H54 (cell line): ENCODE data around the gene CRHR1.

ENCODE experiments used
- DNase-seq: peaks from one replicate; pipeline ENCODE4 v3.0.0; 2011; ENCODE audit warnings: low spot score, mixed read lengths; ENCODE audit not compliant: insufficient read length
- FAIRE-seq: peaks from 3 replicates; lab custom pipeline; 2011; peaks lifted over from hg19 to GRCh38; lab: Jason Lieb, UNC
- POLR2A ChIP-seq: IDR thresholded peaks from 2 replicates; pipeline ENCODE4 v1.6.1; 2011; ENCODE audit warnings: low read depth, mild to moderate bottlenecking, low read length

Gene CRHR1

DNA sequence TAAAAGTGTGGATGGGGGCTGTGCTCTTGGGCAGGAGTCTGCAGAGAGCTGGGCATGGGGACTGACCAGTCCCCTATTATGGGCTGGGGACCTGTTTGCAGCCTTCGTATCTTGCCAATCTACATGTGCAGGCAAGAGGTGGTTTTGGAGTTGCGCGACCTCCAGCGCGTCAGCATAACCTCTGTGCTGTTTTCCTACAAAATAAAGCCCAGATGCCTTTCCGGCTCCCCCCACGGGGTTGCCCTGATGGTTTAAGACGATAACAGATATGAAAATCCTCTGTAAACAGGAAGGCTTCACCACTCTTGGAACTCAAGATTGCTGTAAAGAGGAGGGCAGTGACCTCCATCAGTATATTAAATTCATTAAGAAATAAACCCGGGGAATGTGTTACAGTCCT lies 44.1 kb downstream of the CRHR1 start:
- no peak for FAIRE-seq
- TF ChIP-seq POLR2A, result no peak

DNA sequence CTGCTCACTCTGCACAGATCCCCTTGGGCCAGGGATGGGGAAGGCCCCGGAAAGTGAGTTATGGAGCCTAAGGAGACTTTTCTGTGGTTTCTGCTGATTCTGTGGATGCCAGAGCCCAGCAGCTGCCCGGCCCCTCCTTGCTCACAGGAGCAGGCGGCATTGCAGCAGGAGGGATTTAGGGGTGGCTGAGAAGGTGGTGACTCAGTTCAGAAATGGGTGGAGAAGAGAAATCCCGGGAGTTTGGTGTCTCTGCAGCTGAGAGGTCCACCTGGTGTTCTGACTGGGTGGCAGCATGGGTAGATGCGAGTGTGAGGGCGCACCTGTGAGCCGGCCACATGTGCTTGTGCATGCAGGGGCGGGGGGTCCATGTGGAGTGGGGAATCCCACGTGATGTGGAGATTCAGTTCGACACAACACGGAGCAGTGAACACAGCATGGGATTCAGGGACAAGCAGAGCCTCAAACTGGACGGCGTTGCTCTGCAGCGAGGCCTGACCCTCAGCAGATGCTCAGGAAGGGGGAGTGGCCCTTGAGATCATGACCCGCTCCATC lies 44.5 kb downstream of the CRHR1 start:
- DNase-seq (peak; percentile 77), FAIRE-seq (no peak)
- no peak for TF ChIP-seq POLR2A

More for the DNA sequence above, 44.1 kb downstream of the CRHR1 start:
- DNase-seq, result no peak

DNA sequence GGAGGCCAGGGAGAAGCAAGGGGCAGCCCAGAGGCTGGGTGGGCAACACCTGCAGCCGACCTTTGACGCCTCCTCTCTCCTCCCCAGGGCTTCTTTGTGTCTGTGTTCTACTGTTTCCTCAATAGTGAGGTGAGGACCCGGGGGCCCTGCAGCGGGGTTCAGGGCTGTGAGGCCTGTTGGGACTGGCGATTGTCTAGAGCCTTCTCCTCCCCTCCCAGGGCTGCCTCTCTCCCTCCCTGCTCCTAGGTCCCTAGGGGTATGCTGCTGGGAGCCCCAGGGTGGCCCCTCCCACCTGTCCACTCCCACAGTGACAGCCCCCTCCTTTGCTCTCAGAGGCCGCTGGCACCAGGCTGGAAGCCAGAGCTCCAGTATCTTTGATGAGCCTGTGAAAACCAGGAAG lies 49.8 kb downstream of the CRHR1 start:
- TF ChIP-seq POLR2A, result no peak
- DNase-seq (no peak), FAIRE-seq (no peak)

DNA sequence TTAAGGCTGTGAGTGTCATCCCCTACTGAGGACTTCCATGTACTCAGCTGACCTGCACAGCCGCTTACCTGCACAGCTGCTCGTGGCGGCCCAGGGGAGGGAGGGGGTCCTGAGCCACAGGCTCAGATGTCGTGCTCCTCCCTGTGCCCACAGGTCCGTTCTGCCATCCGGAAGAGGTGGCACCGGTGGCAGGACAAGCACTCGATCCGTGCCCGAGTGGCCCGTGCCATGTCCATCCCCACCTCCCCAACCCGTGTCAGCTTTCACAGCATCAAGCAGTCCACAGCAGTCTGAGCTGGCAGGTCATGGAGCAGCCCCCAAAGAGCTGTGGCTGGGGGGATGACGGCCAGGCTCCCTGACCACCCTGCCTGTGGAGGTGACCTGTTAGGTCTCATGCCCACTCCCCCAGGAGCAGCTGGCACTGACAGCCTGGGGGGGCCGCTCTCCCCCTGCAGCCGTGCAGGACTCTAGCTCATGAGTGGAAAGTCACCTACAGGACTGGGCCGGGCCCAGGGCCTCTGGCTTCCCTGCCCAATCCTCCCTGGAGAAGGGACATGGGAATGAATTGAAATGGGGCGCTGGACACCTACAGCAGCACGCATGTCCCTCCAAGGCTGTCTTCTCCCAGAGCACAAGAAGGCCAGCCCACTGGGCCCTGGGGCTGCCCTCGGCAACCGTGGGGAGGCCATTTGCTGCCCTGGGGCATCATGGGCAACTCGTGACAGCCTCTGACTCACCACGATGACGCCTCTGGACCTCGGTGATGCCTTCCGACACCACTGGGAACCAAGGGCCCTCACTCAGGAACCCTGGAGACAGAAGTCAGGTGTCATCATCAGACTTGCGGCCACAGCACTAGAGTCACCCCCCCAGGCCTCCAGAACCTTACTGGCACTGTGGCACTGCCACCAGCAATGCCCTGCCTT lies 50.6 kb downstream of the CRHR1 start:
- no peak for FAIRE-seq
- peak; percentile 63 for DNase-seq
- TF ChIP-seq POLR2A, result no peak

DNA sequence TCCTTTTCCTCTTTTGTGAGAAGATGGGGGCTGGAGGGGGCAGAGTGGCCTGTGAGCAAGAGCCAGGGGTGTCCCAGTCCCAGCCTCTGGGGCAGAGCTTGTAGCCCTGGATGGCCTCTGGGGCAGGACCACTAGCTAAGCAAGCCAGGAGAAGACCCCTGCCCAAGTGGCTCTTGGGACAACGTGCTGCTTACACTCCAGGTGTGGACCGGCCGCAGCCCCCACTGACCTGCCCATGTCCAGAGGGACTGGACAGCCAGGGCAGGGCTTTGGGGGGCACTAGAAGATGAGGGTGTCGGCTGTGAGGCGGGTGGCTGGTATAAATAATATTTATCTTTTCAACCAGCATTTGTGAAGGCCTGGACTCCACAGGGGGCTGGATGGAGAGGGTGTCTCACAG lies 51.4 kb downstream of the CRHR1 start:
- no peak for TF ChIP-seq POLR2A
- FAIRE-seq (no peak), DNase-seq (no peak)

DNA sequence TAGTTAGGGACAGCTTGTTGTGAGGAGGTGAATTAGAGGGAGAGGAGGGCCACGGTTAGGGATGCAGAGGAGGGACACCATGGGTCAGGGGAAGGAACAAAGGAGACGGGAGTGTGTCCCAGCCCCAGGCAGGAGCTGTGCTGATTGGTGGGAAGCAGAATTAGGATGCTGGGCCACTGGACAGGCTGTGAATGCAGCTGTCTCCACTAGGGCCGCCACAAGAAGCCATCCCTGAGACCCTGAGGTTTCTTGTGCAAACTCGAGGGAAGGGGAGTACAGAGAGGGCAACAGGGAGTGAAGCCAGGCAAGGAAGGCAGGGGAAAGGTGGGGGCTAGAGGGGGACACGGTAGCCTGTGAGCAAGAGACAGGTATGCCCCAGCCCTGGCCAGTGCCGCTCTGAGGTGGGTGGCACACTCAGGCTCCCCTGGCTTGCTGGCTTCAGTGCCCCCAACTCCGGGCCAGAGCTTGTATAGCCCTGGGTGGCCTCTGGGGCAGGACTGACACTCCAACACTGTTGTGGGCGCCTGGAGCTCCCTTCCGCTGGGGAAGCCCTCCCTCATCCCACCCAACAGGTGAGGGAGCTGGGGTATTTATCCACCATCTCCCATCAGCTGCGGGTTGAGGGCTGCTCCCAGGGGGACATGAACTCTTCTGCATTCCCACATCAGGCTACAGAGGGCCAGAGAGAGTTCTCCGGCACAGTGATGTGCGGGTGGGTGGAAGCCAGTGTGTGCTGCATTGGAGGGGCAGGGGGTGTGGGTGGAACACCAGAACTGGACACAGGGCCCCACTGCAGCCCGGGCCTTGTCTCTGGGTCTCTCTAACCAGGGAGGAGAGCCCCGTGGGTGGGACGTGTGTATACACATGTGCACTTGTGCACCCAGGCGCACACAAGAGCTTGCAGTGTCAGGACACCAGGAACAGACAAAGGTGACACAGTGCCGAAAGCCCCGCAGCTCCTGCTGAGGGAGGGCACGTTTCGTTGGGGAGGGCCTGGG lies 52.2 kb downstream of the CRHR1 start:
- TF ChIP-seq POLR2A, result no peak
- DNase-seq, result no peak
- FAIRE-seq, result no peak

DNA sequence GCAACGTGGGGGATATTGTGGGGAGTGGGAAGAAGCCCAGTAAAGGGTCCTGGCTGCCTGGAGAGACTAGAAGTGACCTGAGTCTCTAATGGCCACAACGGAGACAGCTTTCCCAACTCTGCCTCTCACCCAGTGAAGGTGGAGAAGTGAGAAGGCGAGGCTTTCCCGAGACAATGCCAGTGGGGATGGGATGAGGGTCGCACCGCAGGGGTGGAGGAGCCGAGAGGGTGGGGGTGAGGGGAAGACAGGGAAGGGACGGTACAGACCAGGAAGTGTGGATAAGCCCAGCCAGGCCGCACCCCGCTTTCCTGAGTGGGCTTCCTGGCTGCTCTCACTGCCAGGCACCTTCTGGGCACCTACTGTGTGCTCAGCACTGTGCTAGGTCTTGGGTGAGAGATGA lies 53.1 kb downstream of the CRHR1 start:
- DNase-seq (no peak), FAIRE-seq (no peak)
- no peak for TF ChIP-seq POLR2A

DNA sequence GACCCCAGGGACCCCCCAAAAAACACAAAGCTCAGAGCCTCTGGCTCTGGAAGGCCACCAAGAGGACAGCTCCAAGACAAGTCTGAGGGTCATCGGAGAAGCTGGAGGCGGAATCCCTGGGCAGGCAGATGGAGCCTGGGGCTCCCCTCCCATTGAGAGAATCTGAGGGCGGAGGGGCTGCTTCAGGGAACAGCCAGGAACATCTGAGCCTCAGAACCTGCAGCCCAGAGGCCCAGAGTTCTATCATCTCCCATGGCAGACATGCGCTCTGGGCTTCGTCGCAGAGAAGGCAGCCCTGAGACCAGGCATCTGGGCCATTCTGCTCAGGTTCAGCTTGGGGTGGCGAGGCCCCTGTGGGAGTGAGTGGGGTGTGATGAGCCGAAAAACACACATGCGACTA lies 53.5 kb downstream of the CRHR1 start:
- FAIRE-seq (no peak), DNase-seq (no peak)
- no peak for TF ChIP-seq POLR2A

DNA sequence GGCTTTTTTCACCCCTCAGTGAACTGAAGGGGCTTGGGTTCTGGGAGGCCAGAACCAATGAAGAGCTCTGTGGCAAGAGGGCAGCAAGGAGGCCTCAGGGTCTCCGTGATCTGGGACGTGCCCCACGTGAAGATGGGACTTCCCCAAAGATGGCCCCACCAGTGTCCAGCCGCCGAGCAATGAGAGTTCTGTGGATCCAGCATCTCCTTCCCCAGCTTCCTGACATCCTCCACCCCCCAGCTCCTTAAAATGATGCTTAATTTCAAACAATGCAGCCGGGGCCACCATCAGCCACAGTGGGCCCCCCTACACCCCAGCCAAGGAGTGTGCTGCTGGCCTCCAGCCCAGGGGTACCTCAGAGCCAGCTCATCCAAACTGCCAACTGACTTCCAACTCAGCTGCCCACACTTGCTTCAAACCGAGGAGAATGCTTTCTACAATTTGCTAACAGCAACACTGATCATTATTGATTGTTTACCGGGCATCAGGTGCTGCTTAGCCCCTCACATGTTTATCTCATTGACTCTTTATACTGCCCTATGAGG lies 54.7 kb downstream of the CRHR1 start:
- TF ChIP-seq POLR2A, result no peak
- no peak for FAIRE-seq
- no peak for DNase-seq

DNA sequence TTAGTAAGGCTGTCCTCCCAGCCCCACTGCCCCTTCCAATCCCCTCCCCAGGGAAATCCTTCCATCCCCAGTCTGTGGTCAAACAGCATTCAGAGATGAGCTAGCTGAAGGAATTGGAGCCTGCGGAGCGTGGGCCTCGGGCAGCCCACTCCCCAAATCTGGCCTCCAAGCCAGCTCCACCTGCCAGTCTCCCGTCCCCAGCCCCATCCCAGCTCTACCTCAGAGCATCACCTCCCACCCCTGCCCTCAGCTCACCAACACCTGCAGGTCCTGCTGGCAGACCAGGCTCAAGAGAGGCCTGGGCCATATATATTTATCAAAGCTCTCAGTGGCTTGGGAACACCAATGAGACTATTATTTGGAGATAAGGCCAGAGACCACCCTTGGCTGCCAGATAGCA lies 55.3 kb downstream of the CRHR1 start:
- no peak for TF ChIP-seq POLR2A
- FAIRE-seq, result no peak
- no peak for DNase-seq

DNA sequence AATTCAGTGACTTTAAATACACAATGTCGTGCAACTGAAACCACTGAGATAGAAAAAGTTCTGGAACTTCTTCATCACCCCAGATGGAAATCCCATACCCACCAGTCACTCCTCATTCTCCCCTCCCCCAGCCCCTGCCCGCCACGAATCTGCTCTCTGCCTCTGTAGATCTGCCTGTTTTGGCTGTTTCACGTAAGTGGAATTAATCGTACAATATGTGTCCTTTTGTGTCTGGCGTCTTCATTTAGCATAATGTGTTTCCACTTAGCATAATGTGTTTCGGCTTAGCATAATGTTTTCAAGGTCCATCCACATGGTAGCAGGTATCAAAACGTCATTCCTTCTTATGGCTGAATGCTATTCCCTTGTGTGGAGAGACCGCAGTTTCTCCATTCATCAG lies 57.1 kb downstream of the CRHR1 start:
- no peak for TF ChIP-seq POLR2A
- no peak for FAIRE-seq
- DNase-seq, result no peak

DNA sequence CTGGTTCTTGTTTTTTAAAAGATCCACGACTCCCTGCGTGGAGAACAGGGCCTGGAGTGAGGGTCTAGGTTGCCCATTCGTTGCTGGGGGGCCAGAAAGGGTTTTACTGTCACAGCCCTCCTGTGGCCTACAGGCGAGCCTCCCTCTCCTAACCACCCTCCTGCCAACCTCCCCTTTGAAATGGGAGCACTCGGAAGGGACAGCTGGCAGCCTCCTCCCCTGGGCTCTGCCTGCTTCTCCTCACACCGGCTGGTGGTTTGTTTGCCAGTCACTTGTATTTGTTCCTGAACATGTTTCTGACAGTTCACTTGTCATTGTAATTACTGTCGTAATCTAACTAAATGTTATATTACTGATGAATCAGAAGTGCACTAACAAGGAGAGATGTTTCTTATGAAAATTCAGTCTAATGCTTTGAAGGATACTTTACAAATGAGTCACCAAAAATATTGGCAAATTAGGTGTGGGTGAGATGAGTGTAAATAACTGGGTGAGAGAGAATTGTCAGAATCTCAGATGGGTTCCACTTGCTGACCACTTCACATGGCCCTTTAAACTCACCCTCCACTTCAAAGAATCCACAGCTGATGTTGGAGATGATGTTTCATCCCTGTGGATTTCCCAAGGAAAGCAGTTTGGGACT lies 57.9 kb downstream of the CRHR1 start:
- TF ChIP-seq POLR2A, result no peak
- DNase-seq (no peak), FAIRE-seq (no peak)

DNA sequence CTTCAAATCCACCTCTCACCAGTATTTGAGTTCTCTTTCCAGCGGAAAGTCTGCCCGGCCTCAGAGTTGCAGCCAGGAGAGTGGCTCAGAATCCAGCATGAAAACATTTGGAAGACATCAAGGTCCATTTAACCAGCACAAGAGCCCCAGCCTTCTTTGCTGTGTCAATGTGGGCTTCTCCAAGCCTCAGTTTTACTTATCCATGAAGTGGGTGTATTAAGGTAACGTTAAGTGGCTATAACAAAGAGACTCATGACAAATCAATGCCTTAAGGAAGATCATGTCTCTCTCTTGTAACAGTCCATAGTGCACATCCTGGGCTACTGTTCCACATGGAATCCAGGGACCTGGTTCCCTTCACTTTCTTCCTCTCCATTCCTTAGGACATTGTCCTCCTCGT lies 59.6 kb downstream of the CRHR1 start:
- FAIRE-seq, result no peak

More for the DNA sequence above, 59.6 kb downstream of the CRHR1 start:
- no peak for DNase-seq
- no peak for TF ChIP-seq POLR2A
